IMR-90 (cell line): Measurements from ENCODE around the gene ARHGEF39. TPM values are rescaled to one million over a fixed set of nuclear protein-coding genes. Genes with fewer than 3 reads are reported as not detected.

Experiments used
- ATAC-seq: fragments of 200-7000 bp; cut with Tn5 transposase; 2 replicates; pipeline ENCODE4 v1.9.1; 2020; ENCODE audit warnings: low read depth, mild to moderate bottlenecking, moderate library complexity
- BruUV-seq: library from RNA; stranded (reverse); fragments of 400-500 nt; replicated peaks from 2 replicates; lab custom pipeline; 2021; lab: Mats Ljungman, UMichigan
- CTCF ChIA-PET: fragments of 300-600 bp; formaldehyde crosslinking; extraction: SDS; loops from one replicate; lab custom pipeline; 2021; ENCODE audit warnings: antibody characterized with exemption; lab: Yijun Ruan, JAX
- POLR2A ChIA-PET: fragments of 300-600 bp; sonication (Branson Sonifier 250); formaldehyde crosslinking; loops from one replicate; lab custom pipeline; 2022; ENCODE audit warnings: antibody characterized with exemption; ENCODE audit not compliant: unreplicated experiment; lab: Charles Lee
- DNase-seq: peaks from one replicate; pipeline ENCODE4 v3.0.0; 2013
- H2AFZ ChIP-seq: replicated peaks from 2 replicates; pipeline ENCODE3; 2013; ENCODE audit warnings: low read length, mild to moderate bottlenecking; ENCODE audit not compliant: poor library complexity
- H2AK5ac ChIP-seq: 2 replicates; pipeline ENCODE4 v1.6.1; 2013; ENCODE audit warnings: low read depth, low read length, inconsistent platforms
- H2AK9ac ChIP-seq: replicated peaks from 2 replicates; pipeline ENCODE3; 2013; ENCODE audit warnings: mild to moderate bottlenecking, low read depth, low read length, moderate library complexity; ENCODE audit not compliant: poor library complexity
- H2BK120ac ChIP-seq: 2 replicates; pipeline ENCODE4 v1.6.1; 2013; ENCODE audit warnings: low read depth, low read length, inconsistent platforms
- H2BK15ac ChIP-seq: 3 replicates; pipeline ENCODE4 v1.6.1; 2013; ENCODE audit warnings: low read depth, low read length, inconsistent platforms
- H2BK20ac ChIP-seq: 2 replicates; pipeline ENCODE4 v1.6.1; 2013; ENCODE audit warnings: low read depth, mild to moderate bottlenecking, inconsistent platforms, low read length, moderate library complexity
- H2BK5ac ChIP-seq: 2 replicates; pipeline ENCODE4 v1.6.1; 2013; ENCODE audit warnings: mild to moderate bottlenecking, low read depth, low read length, inconsistent platforms; ENCODE audit not compliant: poor library complexity, severe bottlenecking
- H3K14ac ChIP-seq: replicated peaks from 2 replicates; pipeline ENCODE4 v1.6.1; 2013; ENCODE audit warnings: low read depth, low read length, inconsistent platforms
- H3K18ac ChIP-seq: 2 replicates; pipeline ENCODE4 v1.6.1; 2013; ENCODE audit warnings: low read depth, low read length, control low read depth
- H3K23ac ChIP-seq: 2 replicates; pipeline ENCODE4 v1.6.1; 2013; ENCODE audit warnings: low read depth, low read length, inconsistent platforms
- H3K27ac ChIP-seq: 2 replicates; pipeline ENCODE4 v1.5.1; 2013; ENCODE audit warnings: mild to moderate bottlenecking, control low read depth, low read length; ENCODE audit not compliant: insufficient read depth
- H3K27me3 ChIP-seq: 2 replicates; pipeline ENCODE4 v1.6.1; 2013; ENCODE audit warnings: low read length; ENCODE audit not compliant: control insufficient read depth, insufficient read depth
- H3K36me3 ChIP-seq: 2 replicates; pipeline ENCODE4 v1.6.1; 2013; ENCODE audit warnings: low read length, mixed read lengths; ENCODE audit not compliant: control insufficient read depth, insufficient read depth
- H3K4ac ChIP-seq: 2 replicates; pipeline ENCODE4 v1.6.1; 2013; ENCODE audit warnings: low read depth, low read length, inconsistent platforms
- H3K4me1 ChIP-seq: 2 replicates; pipeline ENCODE4 v1.6.1; 2013; ENCODE audit warnings: low read length, mixed read lengths; ENCODE audit not compliant: control insufficient read depth, insufficient read depth
- H3K4me2 ChIP-seq: 2 replicates; pipeline ENCODE4 v1.6.1; 2013; ENCODE audit warnings: low read depth, mild to moderate bottlenecking, control low read depth, low read length, moderate library complexity
- H3K4me3 ChIP-seq: 2 replicates; pipeline ENCODE4 v1.5.1; 2013; ENCODE audit warnings: low read depth, mild to moderate bottlenecking, control low read depth, low read length, moderate library complexity; ENCODE audit not compliant: insufficient read depth
- H3K56ac ChIP-seq: 2 replicates; pipeline ENCODE4 v1.6.1; 2013; ENCODE audit warnings: low read length, inconsistent platforms; ENCODE audit not compliant: insufficient read depth; ENCODE audit errors: extremely low read depth
- H3K79me1 ChIP-seq, 2 experiments: 2 replicates each; pipeline ENCODE4 v1.6.1; 2013; ENCODE audit warnings: low read length in 2 of 2, inconsistent platforms in 1 of 2, low read depth in 1 of 2
- H3K9ac ChIP-seq: 2 replicates; pipeline ENCODE4 v1.6.1; 2013; ENCODE audit warnings: low read depth, low read length, control low read depth
- H3K9me1 ChIP-seq: 2 replicates; pipeline ENCODE4 v1.6.1; 2013; ENCODE audit warnings: low read length, inconsistent platforms; ENCODE audit not compliant: insufficient read depth
- H3K9me3 ChIP-seq: 2 replicates; pipeline ENCODE4 v1.6.1; 2013; ENCODE audit warnings: low read length; ENCODE audit not compliant: control insufficient read depth, insufficient read depth
- H4K20me1 ChIP-seq: 2 replicates; pipeline ENCODE4 v1.6.1; 2013; ENCODE audit warnings: low read length, inconsistent platforms; ENCODE audit not compliant: insufficient read depth
- H4K5ac ChIP-seq: 2 replicates; pipeline ENCODE4 v1.6.1; 2013; ENCODE audit warnings: mild to moderate bottlenecking, low read depth, low read length, control low read depth
- H4K8ac ChIP-seq, 2 experiments: 2 replicates each; pipeline ENCODE4 v1.6.1; 2013; ENCODE audit warnings: low read depth in 2 of 2, low read length in 2 of 2, control low read depth in 1 of 2, inconsistent platforms in 1 of 2
- H4K91ac ChIP-seq: 2 replicates; pipeline ENCODE4 v1.6.1; 2013; ENCODE audit warnings: low read depth, low read length, inconsistent platforms; ENCODE audit not compliant: insufficient read depth
- CEBPB ChIP-seq: IDR thresholded peaks from 2 replicates; pipeline ENCODE4 v1.6.1; 2012; ENCODE audit warnings: low read depth, low read length, improper control_type of control experiment
- CHD1 ChIP-seq: IDR thresholded peaks from 2 replicates; pipeline ENCODE4 v1.6.1; 2012; ENCODE audit warnings: low read depth, low read length, improper control_type of control experiment
- FOS ChIP-seq: fragments of 150-350 bp; IDR thresholded peaks from 2 replicates; pipeline ENCODE4 v1.6.1; 2016; ENCODE audit warnings: low read depth, low read length
- MAZ ChIP-seq: IDR thresholded peaks from 2 replicates; pipeline ENCODE4 v1.6.1; 2012; ENCODE audit warnings: low read depth, mild to moderate bottlenecking, low read length, improper control_type of control experiment, moderate library complexity, borderline replicate concordance
- MXI1 ChIP-seq: IDR thresholded peaks from 2 replicates; pipeline ENCODE4 v1.6.1; 2012; ENCODE audit warnings: low read depth, mild to moderate bottlenecking, low read length, moderate library complexity, borderline replicate concordance
- NFE2L2 ChIP-seq: fragments of 150-350 bp; IDR thresholded peaks from 2 replicates; pipeline ENCODE4 v1.6.1; 2016; ENCODE audit warnings: low read depth, mild to moderate bottlenecking, low read length
- POLR2A ChIP-seq: IDR thresholded peaks from 2 replicates; pipeline ENCODE4 v1.6.1; 2012; ENCODE audit warnings: mild to moderate bottlenecking, low read depth, low read length
- RAD21 ChIP-seq: IDR thresholded peaks from 2 replicates; pipeline ENCODE4 v1.6.1; 2012; ENCODE audit warnings: low read length, improper control_type of control experiment
- RCOR1 ChIP-seq: IDR thresholded peaks from 2 replicates; pipeline ENCODE4 v1.6.1; 2012; ENCODE audit warnings: mild to moderate bottlenecking, low read length, improper control_type of control experiment; ENCODE audit not compliant: insufficient replicate concordance
- SMC3 ChIP-seq: fragments of 150-350 bp; IDR thresholded peaks from 2 replicates; pipeline ENCODE4 v1.6.1; 2016; ENCODE audit warnings: low read depth, mild to moderate bottlenecking, antibody characterized with exemption, low read length, moderate library complexity
- WGBS, 2 experiments: methylation state at CpG; one replicate each; pipeline versions ENCODE4 v1.1.5 to v1.1.7; 2013; ENCODE audit warnings: missing lambda C conversion rate in 2 of 2; ENCODE audit not compliant: insufficient read length in 1 of 2; ENCODE audit errors: extremely low coverage in 2 of 2; 5-methylcytosine and 5-hydroxymethylcytosine counted together
- dilution Hi-C: fragments of 300-500 bp; cut with HindIII; formaldehyde crosslinking; loops from one replicate; pipeline ENCODE4 v1.14.3; 2018; ENCODE audit warnings: low sequenced_read_pairs; ENCODE audit not compliant: unreplicated experiment
- in situ Hi-C: fragments of 300-500 bp; cut with MboI; formaldehyde crosslinking; loops from 3 replicates; pipeline ENCODE4 v1.14.3; 2019; ENCODE audit warnings: low sequenced_read_pairs, inconsistent platforms, mixed read lengths
- intact Hi-C: fragments of 100-400 bp; cut with micrococcal nuclease; formaldehyde crosslinking; loops from 2 replicates; pipeline ENCODE4 v1.10.0; 2022
- polyA plus RNA-seq, 3 experiments: library from polyadenylated mRNA; depleted of rRNA; stranded (reverse); fragments of >200 nt; gene quantifications; 2 replicates each; pipeline ENCODE4 v1.2.3, GENCODE V29; 2012; ENCODE audit warnings: low replicate concordance in 1 of 3
- total RNA-seq: library from RNA; depleted of rRNA; stranded (reverse); fragments of >200 nt; gene quantifications from 2 replicates; pipeline ENCODE4 v1.2.3, GENCODE V29; 2012
- TF ChIP-seq, protein P1 (sequence below): fragments of 150-350 bp; IDR thresholded peaks from 2 replicates; pipeline ENCODE4 v1.6.1; 2017; ENCODE audit warnings: mild to moderate bottlenecking, antibody characterized with exemption, low read length, low read depth

The ARHGEF39 gene
- total and polyA plus RNA-seq, 2 of the 4 experiments (the other 2 are of a cell fraction), result 2.5 to 2.8 TPM

- no peak for TF ChIP-seq CEBPB
- TF ChIP-seq FOS, result no peak
- TF ChIP-seq, protein P1, sequence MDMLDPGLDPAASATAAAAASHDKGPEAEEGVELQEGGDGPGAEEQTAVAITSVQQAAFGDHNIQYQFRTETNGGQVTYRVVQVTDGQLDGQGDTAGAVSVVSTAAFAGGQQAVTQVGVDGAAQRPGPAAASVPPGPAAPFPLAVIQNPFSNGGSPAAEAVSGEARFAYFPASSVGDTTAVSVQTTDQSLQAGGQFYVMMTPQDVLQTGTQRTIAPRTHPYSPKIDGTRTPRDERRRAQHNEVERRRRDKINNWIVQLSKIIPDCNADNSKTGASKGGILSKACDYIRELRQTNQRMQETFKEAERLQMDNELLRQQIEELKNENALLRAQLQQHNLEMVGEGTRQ, result no peak
- TF ChIP-seq MXI1, result no peak
These were observed 46.0 kb upstream of the ARHGEF39 start (continued) for GRCh38 chr9:35710818-35711500.

- Histone ChIP-seq H4K8ac (no peak overlapping the region), H3K56ac (no peak overlapping the region), H3K27ac (no peak overlapping the region), H3K4ac (no peak overlapping the region), H2BK5ac (no peak overlapping the region), H3K18ac (no peak overlapping the region), H3K9ac (no peak overlapping the region), H2AK5ac (no peak overlapping the region), H3K27me3 (no peaks in the 10 kb centered on the region), H4K20me1 (peaks cover 18% of the 10 kb centered on the region), H3K4me2 (no peak overlapping the region), H2BK120ac (no peak overlapping the region), H2BK15ac (no peak overlapping the region), H3K4me1 (no peaks in the 10 kb centered on the region), H3K36me3 (peaks cover 90% of the 10 kb centered on the region), H4K5ac (no peak overlapping the region), H4K91ac (no peak overlapping the region), H3K23ac (no peak overlapping the region), H3K14ac (no peak overlapping the region), H2AFZ (no peak overlapping the region), H3K4me3 (no peak overlapping the region), H3K9me3 (no peaks in the 10 kb centered on the region), H2AK9ac (no peak overlapping the region), H3K79me1 (peaks cover 55 to 76% of the 10 kb centered on the region in 2 experiments), H3K9me1 (peaks cover 7% of the 10 kb centered on the region), H2BK20ac (no peak overlapping the region)
- no peak for DNase-seq
- no peak for ATAC-seq
- WGBS, 2 experiments, result 93% methylated on average over 4 of the region's 4 CpGs; no CpG with 5 or more reads in 1 of the 2 experiments
- BruUV-seq, result no TSS peak
- TF ChIP-seq RAD21 (no peak), MAZ (no peak), NFE2L2 (no peak), CHD1 (no peak), CEBPB (no peak), FOS (no peak), SMC3 (no peak), RCOR1 (no peak), MXI1 (no peak), POLR2A (no peak)
- TF ChIP-seq, protein P1, result no peak
- intact Hi-C loops, result no loop called here
- in situ Hi-C loops, result no loop called here
- POLR2A ChIA-PET, result no interaction called here
- CTCF ChIA-PET, result no interaction called here
- dilution Hi-C loops, result no loop called here
These were observed 43.2 kb upstream of the ARHGEF39 start for GRCh38 chr9:35708146-35708545.
